Measurements from ENCODE around the gene MED8.
"Not testable (repeated sequence)": the region's sequence is repeated elsewhere in the genome, so short reads cannot be mapped to it uniquely, and the experiment has no call there.

Gene MED8

GRCh38 chr1:43370564-43370963 lies 19.0 kb downstream of the MED8 start:
- no peaks in the 10 kb centered on the region for H3F3A ChIP-seq (ENCODE audit: insufficient read depth, low read length)
- no peaks in the 10 kb centered on the region for H4K20me1 ChIP-seq (ENCODE audit: insufficient read depth, low read length)
- peaks cover 22% of the 10 kb centered on the region for H3K4me1 ChIP-seq (ENCODE audit: insufficient read depth, low read length, severe bottlenecking)
- no peak overlapping the region for H3K4me3 ChIP-seq (ENCODE audit: low read depth, low read length, poor library complexity, severe bottlenecking)
- no peaks in the 10 kb centered on the region for H3K9me3 ChIP-seq (ENCODE audit: low read length)
- no peak overlapping the region for H3K4me2 ChIP-seq (ENCODE audit: low read length)
- TF ChIP-seq, protein P1, sequence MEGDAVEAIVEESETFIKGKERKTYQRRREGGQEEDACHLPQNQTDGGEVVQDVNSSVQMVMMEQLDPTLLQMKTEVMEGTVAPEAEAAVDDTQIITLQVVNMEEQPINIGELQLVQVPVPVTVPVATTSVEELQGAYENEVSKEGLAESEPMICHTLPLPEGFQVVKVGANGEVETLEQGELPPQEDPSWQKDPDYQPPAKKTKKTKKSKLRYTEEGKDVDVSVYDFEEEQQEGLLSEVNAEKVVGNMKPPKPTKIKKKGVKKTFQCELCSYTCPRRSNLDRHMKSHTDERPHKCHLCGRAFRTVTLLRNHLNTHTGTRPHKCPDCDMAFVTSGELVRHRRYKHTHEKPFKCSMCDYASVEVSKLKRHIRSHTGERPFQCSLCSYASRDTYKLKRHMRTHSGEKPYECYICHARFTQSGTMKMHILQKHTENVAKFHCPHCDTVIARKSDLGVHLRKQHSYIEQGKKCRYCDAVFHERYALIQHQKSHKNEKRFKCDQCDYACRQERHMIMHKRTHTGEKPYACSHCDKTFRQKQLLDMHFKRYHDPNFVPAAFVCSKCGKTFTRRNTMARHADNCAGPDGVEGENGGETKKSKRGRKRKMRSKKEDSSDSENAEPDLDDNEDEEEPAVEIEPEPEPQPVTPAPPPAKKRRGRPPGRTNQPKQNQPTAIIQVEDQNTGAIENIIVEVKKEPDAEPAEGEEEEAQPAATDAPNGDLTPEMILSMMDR (IDR thresholded peaks at IDR 0.05; ENCODE audit: low read length) = no peak
- no peak for TF ChIP-seq EZH2 (IDR thresholded peaks at IDR 0.05; ENCODE audit: borderline replicate concordance, low read length)
- H3K9ac ChIP-seq (ENCODE audit: low read length) = no peak overlapping the region
- no peaks in the 10 kb centered on the region for H3K79me2 ChIP-seq (ENCODE audit: insufficient read depth, low read length)
- H2AFZ ChIP-seq (ENCODE audit: low read length) = no peak overlapping the region
- no peaks in the 10 kb centered on the region for H3K9me2 ChIP-seq (ENCODE audit: low read depth, low read length)
- H3K27ac ChIP-seq (ENCODE audit: low read depth, low read length, poor library complexity, severe bottlenecking) = no peak overlapping the region
- no peaks in the 10 kb centered on the region for H3K27me3 ChIP-seq (ENCODE audit: insufficient read depth, low read length)
- peaks cover under 1% of the 10 kb centered on the region; the same call in 1 of the 2 replicates for H3K36me3 ChIP-seq (ENCODE audit: insufficient read depth, low read length)

GRCh38 chr1:43369779-43370178 lies 19.8 kb downstream of the MED8 start:
- H2AFZ ChIP-seq (ENCODE audit: low read length); H3K9me2 ChIP-seq (ENCODE audit: low read depth, low read length); H3K9me3 ChIP-seq (ENCODE audit: low read length); H3F3A ChIP-seq (ENCODE audit: insufficient read depth, low read length); H3K4me3 ChIP-seq (ENCODE audit: low read depth, low read length, poor library complexity, severe bottlenecking); H3K9ac ChIP-seq (ENCODE audit: low read length); H4K20me1 ChIP-seq (ENCODE audit: insufficient read depth, low read length); H3K4me2 ChIP-seq (ENCODE audit: low read length); H3K79me2 ChIP-seq (ENCODE audit: insufficient read depth, low read length); H3K27ac ChIP-seq (ENCODE audit: low read depth, low read length, poor library complexity, severe bottlenecking); H3K27me3 ChIP-seq (ENCODE audit: insufficient read depth, low read length); H3K36me3 ChIP-seq (ENCODE audit: insufficient read depth, low read length): not testable (repeated sequence)
- H3K4me1 ChIP-seq (ENCODE audit: insufficient read depth, low read length, severe bottlenecking) = peaks cover 22% of the 10 kb centered on the region

DNA sequence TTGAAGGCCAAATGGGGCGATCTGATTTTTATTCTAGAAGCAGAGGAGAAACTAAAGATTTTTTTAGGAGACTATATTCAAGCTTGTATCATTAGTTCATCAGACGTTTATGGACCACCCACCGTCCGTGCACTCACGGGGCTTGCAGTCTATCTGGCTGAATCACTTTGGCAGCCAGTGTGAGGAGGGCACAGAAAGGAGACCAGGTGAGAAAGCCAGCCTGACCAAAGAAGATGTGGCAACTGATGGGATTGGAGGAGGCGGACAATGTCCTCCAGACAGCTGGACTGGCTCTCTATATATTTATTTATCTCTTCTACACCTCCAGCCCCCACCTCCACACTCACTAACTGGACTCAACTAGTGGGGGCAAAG lies 21.0 kb downstream of the MED8 start:
- H3K9ac ChIP-seq (ENCODE audit: low read length) = peak overlapping the region; percentile 80
- H3K9me2 ChIP-seq (ENCODE audit: low read depth, low read length) = no peaks in the 10 kb centered on the region
- no peaks in the 10 kb centered on the region for H3K79me2 ChIP-seq (ENCODE audit: insufficient read depth, low read length)
- H2AFZ ChIP-seq (ENCODE audit: low read length) = no peak overlapping the region
- TF ChIP-seq, protein P1 (IDR thresholded peaks at IDR 0.05; ENCODE audit: low read length) = no peak
- no peak for TF ChIP-seq EZH2 (IDR thresholded peaks at IDR 0.05; ENCODE audit: borderline replicate concordance, low read length)
- H3K4me2 ChIP-seq (ENCODE audit: low read length) = peak overlapping the region; percentile 93
- H3K4me1 ChIP-seq (ENCODE audit: insufficient read depth, low read length, severe bottlenecking) = peaks cover 22% of the 10 kb centered on the region
- no peaks in the 10 kb centered on the region for H3K9me3 ChIP-seq (ENCODE audit: low read length)
- no peaks in the 10 kb centered on the region for H3F3A ChIP-seq (ENCODE audit: insufficient read depth, low read length)
- H3K27me3 ChIP-seq (ENCODE audit: insufficient read depth, low read length) = no peaks in the 10 kb centered on the region
- no peaks in the 10 kb centered on the region for H4K20me1 ChIP-seq (ENCODE audit: insufficient read depth, low read length)
- H3K4me3 ChIP-seq (ENCODE audit: low read depth, low read length, poor library complexity, severe bottlenecking) = peak overlapping the region; percentile 85
- peaks cover 19% of the 10 kb centered on the region; the same call in 1 of the 2 replicates for H3K36me3 ChIP-seq (ENCODE audit: insufficient read depth, low read length)
- peak overlapping the region; percentile 71 for H3K27ac ChIP-seq (ENCODE audit: low read depth, low read length, poor library complexity, severe bottlenecking)

DNA sequence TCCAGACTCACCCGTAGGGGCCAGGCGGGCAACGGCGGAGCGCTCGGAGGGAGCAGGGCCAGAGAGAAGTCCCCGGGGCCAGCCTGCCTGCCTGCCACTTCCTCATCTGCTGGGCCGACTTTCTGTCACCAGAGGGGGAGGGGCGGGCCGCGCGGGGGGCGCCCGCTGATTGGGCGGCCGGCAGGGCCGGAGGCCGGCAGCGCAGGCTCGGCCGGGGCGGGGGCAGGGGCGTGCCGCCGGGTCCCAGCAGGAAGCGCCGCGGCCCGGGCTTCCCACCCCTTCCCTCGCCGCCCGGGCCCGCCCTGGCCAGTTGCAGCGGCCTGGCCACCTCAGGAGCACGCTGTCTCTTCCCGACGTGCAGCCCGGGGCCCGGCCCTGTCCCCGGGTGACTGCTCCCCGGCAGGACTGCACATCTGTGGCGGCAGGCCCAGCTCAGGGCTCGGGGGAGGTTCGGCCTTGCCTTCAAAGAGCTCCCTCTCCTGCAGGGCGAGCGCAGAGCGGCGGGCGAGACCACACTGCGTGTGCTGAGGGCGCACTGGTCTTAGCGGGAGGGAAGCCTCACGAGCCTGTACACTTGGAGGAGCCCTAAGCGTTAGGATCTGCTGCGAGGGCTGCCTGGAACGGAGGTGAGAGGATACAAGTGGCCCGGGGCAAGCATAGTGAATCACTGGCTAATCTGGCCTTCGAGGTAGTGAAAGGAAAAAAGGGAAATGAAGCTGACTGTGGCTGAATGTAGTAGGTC lies 21.5 kb downstream of the MED8 start, which contains the start of gene ELOVL1:
Gene ELOVL1 (minus strand): TSS at position 108 of the 742 bp plus-strand sequence. CDS start 2,402 bp downstream, outside the sequence.
- Histone ChIP-seq H3F3A (ENCODE audit: insufficient read depth, low read length) (no peaks in the 10 kb centered on the region), H3K36me3 (ENCODE audit: insufficient read depth, low read length) (peaks cover 25% of the 10 kb centered on the region; the same call in 1 of the 2 replicates), H3K4me1 (ENCODE audit: insufficient read depth, low read length, severe bottlenecking) (peaks cover 22% of the 10 kb centered on the region), H3K9me2 (ENCODE audit: low read depth, low read length) (no peaks in the 10 kb centered on the region), H2AFZ (ENCODE audit: low read length) (no peak within 1 kb of the TSS), H3K9me3 (ENCODE audit: low read length) (no peaks in the 10 kb centered on the region), H3K27ac (ENCODE audit: low read depth, low read length, poor library complexity, severe bottlenecking) (peak within 1 kb of the TSS; percentile 71), H3K27me3 (ENCODE audit: insufficient read depth, low read length) (no peaks in the 10 kb centered on the region), H3K4me2 (ENCODE audit: low read length) (peak within 1 kb of the TSS; percentile 93), H4K20me1 (ENCODE audit: insufficient read depth, low read length) (no peaks in the 10 kb centered on the region), H3K4me3 (ENCODE audit: low read depth, low read length, poor library complexity, severe bottlenecking) (peak within 1 kb of the TSS; percentile 85), H3K79me2 (ENCODE audit: insufficient read depth, low read length) (no peaks in the 10 kb centered on the region), H3K9ac (ENCODE audit: low read length) (peak within 1 kb of the TSS; percentile 88)
- TF ChIP-seq, protein P1 (IDR thresholded peaks at IDR 0.05; ENCODE audit: low read length) = peak; percentile 51
- no peak for TF ChIP-seq EZH2 (IDR thresholded peaks at IDR 0.05; ENCODE audit: borderline replicate concordance, low read length)

Data from OCI-LY1 (cell line).